CD14-positive monocyte (primary cell): ENCODE results near the gene RPS25. TPM values are rescaled to one million over a fixed set of nuclear protein-coding genes. Genes with fewer than 3 reads are reported as not detected.
A peak's percentile ranks its signal among the peaks of the same experiment; 100 is the strongest.

Experiments used
- DNase-seq, 3 donors: peaks; one replicate each; pipeline ENCODE4 v3.0.0-alpha.2; 2011 to 2022
- H2AFZ ChIP-seq: 2 replicates; pipeline ENCODE4 v1.6.0; 2012; ENCODE audit warnings: mild to moderate bottlenecking, low read depth, low read length, inconsistent platforms; ENCODE audit not compliant: insufficient read depth, poor library complexity, severe bottlenecking
- H3K27ac ChIP-seq, 2 donors: 1 replicate in 1 of 2; 2 replicates in 1 of 2; pipeline ENCODE4 v1.5.1; 2012 to 2013; ENCODE audit warnings: low read length in 2 of 2, control low read depth in 1 of 2, inconsistent platforms in 1 of 2, low read depth in 1 of 2, mild to moderate bottlenecking in 1 of 2
- H3K27me3 ChIP-seq, 2 donors: one replicate each; pipeline versions ENCODE4 v1.6.0 to v1.6.1; 2011 to 2013; ENCODE audit warnings: low read length in 2 of 2; ENCODE audit not compliant: control insufficient read depth in 2 of 2, insufficient read depth in 2 of 2
- H3K36me3 ChIP-seq, 2 donors: replicated peaks in 1 of 2; 1 replicate in 1 of 2; 2 replicates in 1 of 2; pipeline versions ENCODE4 v1.5.1 to v1.6.1; 2012 to 2013; ENCODE audit warnings: low read length in 2 of 2, control low read depth in 1 of 2, inconsistent platforms in 1 of 2, mild to moderate bottlenecking in 1 of 2; ENCODE audit not compliant: insufficient read depth in 2 of 2, control insufficient read depth in 1 of 2
- H3K4me1 ChIP-seq, 2 donors: 1 replicate in 1 of 2; 2 replicates in 1 of 2; pipeline versions ENCODE4 v1.5.1 to v1.6.1; 2012 to 2013; ENCODE audit warnings: low read length in 2 of 2, control low read depth in 1 of 2, inconsistent platforms in 1 of 2, mild to moderate bottlenecking in 1 of 2, moderate library complexity in 1 of 2; ENCODE audit not compliant: insufficient read depth in 2 of 2, control insufficient read depth in 1 of 2
- H3K4me2 ChIP-seq: replicated peaks from 2 replicates; pipeline ENCODE3; 2012; ENCODE audit warnings: low read length, moderate library complexity, mild to moderate bottlenecking; ENCODE audit not compliant: poor library complexity, severe bottlenecking; ENCODE audit errors: extremely low read depth
- H3K4me3 ChIP-seq, 3 experiments: fragments of 200-600 bp in 1 of 3; sonication (generic) in 1 of 3; replicated peaks in 1 of 3; 1 replicate in 2 of 3; 2 replicates in 1 of 3; pipeline ENCODE4 v1.5.1; 2011 to 2013; ENCODE audit warnings: low read length in 3 of 3, mild to moderate bottlenecking in 3 of 3, control low read depth in 2 of 3, low read depth in 2 of 3, inconsistent platforms in 1 of 3, moderate library complexity in 1 of 3
- H3K79me2 ChIP-seq: 2 replicates; pipeline ENCODE4 v1.6.0; 2012; ENCODE audit warnings: mild to moderate bottlenecking, control low read depth, inconsistent platforms, low read length, moderate library complexity; ENCODE audit not compliant: insufficient read depth
- H3K9ac ChIP-seq: 2 replicates; pipeline ENCODE4 v1.6.0; 2017; ENCODE audit warnings: low read length, mild to moderate bottlenecking; ENCODE audit not compliant: insufficient read depth, poor library complexity, severe bottlenecking
- H3K9me3 ChIP-seq, 2 donors: replicated peaks in 1 of 2; 1 replicate in 1 of 2; 2 replicates in 1 of 2; pipeline versions ENCODE4 v1.5.1 to v1.6.1; 2012 to 2013; ENCODE audit warnings: low read length in 2 of 2, control low read depth in 1 of 2; ENCODE audit not compliant: control insufficient read depth in 1 of 2, insufficient read depth in 1 of 2
- H4K20me1 ChIP-seq: 2 replicates; pipeline ENCODE4 v1.6.0; 2012; ENCODE audit warnings: mild to moderate bottlenecking, low read length, control low read depth, moderate library complexity; ENCODE audit not compliant: insufficient read depth
- H3K27ac Mint-ChIP-seq, 7 donors: one replicate each; pipeline ENCODE4 v1.8.0; 2020; ENCODE audit warnings: mild to moderate bottlenecking in 7 of 7, mixed read lengths in 7 of 7, moderate library complexity in 6 of 7, inconsistent platforms in 2 of 7
- H3K27me3 Mint-ChIP-seq, 3 donors: one replicate each; pipeline ENCODE4 v1.8.0; 2021 to 2022; ENCODE audit warnings: low read depth in 3 of 3, mild to moderate bottlenecking in 3 of 3, mixed read lengths in 3 of 3, moderate library complexity in 3 of 3, inconsistent platforms in 1 of 3
- H3K36me3 Mint-ChIP-seq, 2 donors: one replicate each; pipeline ENCODE4 v1.8.0; 2020; ENCODE audit warnings: mixed read lengths in 2 of 2, inconsistent platforms in 1 of 2, mild to moderate bottlenecking in 1 of 2
- H3K4me1 Mint-ChIP-seq: one replicate; pipeline ENCODE4 v1.8.0; 2020; ENCODE audit warnings: mild to moderate bottlenecking, mixed read lengths
- H3K4me3 Mint-ChIP-seq, 2 donors: one replicate each; pipeline ENCODE4 v1.8.0; 2020; ENCODE audit warnings: mild to moderate bottlenecking in 2 of 2, mixed read lengths in 2 of 2, moderate library complexity in 1 of 2
- H3K9me3 Mint-ChIP-seq, 7 donors: one replicate each; pipeline ENCODE4 v1.8.0; 2020 to 2022; ENCODE audit warnings: mixed read lengths in 7 of 7, mild to moderate bottlenecking in 6 of 7, moderate library complexity in 6 of 7, inconsistent platforms in 2 of 7
- CTCF ChIP-seq: fragments of 200-600 bp; IDR thresholded peaks from one replicate; pipeline ENCODE4 v1.8.0; 2022; ENCODE audit warnings: antibody characterized with exemption, mild to moderate bottlenecking
- WGBS: methylation state at CpG from one replicate; pipeline ENCODE4 v1.1.5; 2013; ENCODE audit warnings: missing lambda C conversion rate; ENCODE audit not compliant: insufficient coverage; 5-methylcytosine and 5-hydroxymethylcytosine counted together
- intact Hi-C, 2 donors: fragments of 100-400 bp; cut with micrococcal nuclease; formaldehyde crosslinking; loops; one replicate each; pipeline versions ENCODE4 v1.15.0 to v1.15.1; 2023
- polyA plus RNA-seq, 3 donors: library from polyadenylated mRNA; depleted of rRNA in 1 of 3; unstranded in 2 of 3; stranded (reverse) in 1 of 3; fragments of 300-500 nt in 2 of 3; fragments of >200 nt in 1 of 3; fragmentation: Illumina TruSeq in 2 of 3; gene quantifications; 1 replicate in 2 of 3; 2 replicates in 1 of 3; pipeline ENCODE4 v1.2.3, GENCODE V29; 2012 to 2021

The RPS25 gene
- polyA plus RNA-seq, 3 donors: 1,137 to 1,336 (median 1,264) TPM

DNA sequence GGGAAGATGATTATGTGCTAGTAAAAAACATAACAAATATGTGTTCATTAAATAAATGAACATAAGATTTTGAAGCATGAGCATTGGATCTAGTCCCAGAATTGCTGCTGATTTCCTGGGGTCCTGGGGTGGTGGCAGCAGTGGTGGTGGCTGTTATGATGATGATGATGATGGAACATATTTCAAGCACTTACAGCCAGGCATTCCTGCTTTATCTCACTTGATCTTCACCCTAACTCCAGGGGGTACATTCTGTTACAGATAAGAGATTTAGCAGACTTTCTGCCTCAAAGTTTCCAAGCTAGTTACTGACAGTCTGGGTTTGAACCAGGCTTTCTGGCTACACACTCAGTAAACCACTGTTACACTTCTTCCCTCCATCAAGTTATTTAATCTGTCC, 5.6 kb upstream of the RPS25 start:
- peaks cover 14% of the 10 kb centered on the region for H3K4me1 Mint-ChIP-seq
- H3K9ac ChIP-seq: no peak overlapping the region
- H2AFZ ChIP-seq: no peak overlapping the region
- H3K36me3 Mint-ChIP-seq: peaks cover 47 to 68% of the 10 kb centered on the region in 2 donors
- DNase-seq: no peak
- H3K9me3 Mint-ChIP-seq: no peaks in the 10 kb centered on the region
- no peaks in the 10 kb centered on the region for H3K27me3 ChIP-seq
- peak overlapping the region in 1 of 7 donors; percentile 7 for H3K27ac Mint-ChIP-seq
- TF ChIP-seq CTCF: no peak
- H3K4me1 ChIP-seq: peaks cover 12 to 18% of the 10 kb centered on the region in 2 donors
- peak overlapping the region in 1 of 2 donors; percentile 31 for H3K27ac ChIP-seq
- peaks cover 0 to 1% (median 0%) of the 10 kb centered on the region in 3 donors for H3K27me3 Mint-ChIP-seq
- peaks cover 38% of the 10 kb centered on the region for H3K79me2 ChIP-seq
- H3K4me2 ChIP-seq: no peak overlapping the region
- H4K20me1 ChIP-seq: peaks cover 3% of the 10 kb centered on the region
- intact Hi-C loops: no loop called here
- no peak overlapping the region for H3K4me3 Mint-ChIP-seq
- no peak overlapping the region for H3K4me3 ChIP-seq
- H3K36me3 ChIP-seq: peaks cover 43 to 62% of the 10 kb centered on the region in 2 donors
- no peaks in the 10 kb centered on the region for H3K9me3 ChIP-seq

GRCh38 chr11:119021631-119022030, 3.5 kb upstream of the RPS25 start:
- no peak overlapping the region for H3K9ac ChIP-seq
- 93% methylated on average over 3 of the region's 5 CpGs for WGBS
- Mint-ChIP-seq H3K4me1 (peaks cover 20% of the 10 kb centered on the region), H3K9me3 (no peaks in the 10 kb centered on the region), H3K4me3 (no peak overlapping the region), H3K36me3 (peaks cover 43 to 65% of the 10 kb centered on the region in 2 donors), H3K27me3 (peaks cover 0 to 1% (median 0%) of the 10 kb centered on the region in 3 donors), H3K27ac (peak overlapping the region in 3 of 7 donors; percentile 18 to 53 (median 46))
- intact Hi-C loops: no loop called here
- peaks cover 21 to 31% of the 10 kb centered on the region in 2 donors for H3K4me1 ChIP-seq
- DNase-seq: no peak
- no peak overlapping the region for H3K4me3 ChIP-seq
- H3K4me2 ChIP-seq: no peak overlapping the region
- H2AFZ ChIP-seq: no peak overlapping the region
- no peak for TF ChIP-seq CTCF
- peaks cover 45 to 63% of the 10 kb centered on the region in 2 donors for H3K36me3 ChIP-seq
- peaks cover 53% of the 10 kb centered on the region for H3K79me2 ChIP-seq
- no peaks in the 10 kb centered on the region for H3K9me3 ChIP-seq
- H3K27ac ChIP-seq: peak overlapping the region in 1 of 2 donors; percentile 37
- no peaks in the 10 kb centered on the region for H3K27me3 ChIP-seq
- H4K20me1 ChIP-seq: peaks cover 3% of the 10 kb centered on the region
